ENCODE data around the gene PTGES2. TPM values are rescaled to one million over a fixed set of nuclear protein-coding genes. Genes with fewer than 3 reads are reported as not detected.

Gene PTGES2
- total and polyA plus RNA-seq, 7 donors = 61.2 to 150 (median 119) TPM

DNA sequence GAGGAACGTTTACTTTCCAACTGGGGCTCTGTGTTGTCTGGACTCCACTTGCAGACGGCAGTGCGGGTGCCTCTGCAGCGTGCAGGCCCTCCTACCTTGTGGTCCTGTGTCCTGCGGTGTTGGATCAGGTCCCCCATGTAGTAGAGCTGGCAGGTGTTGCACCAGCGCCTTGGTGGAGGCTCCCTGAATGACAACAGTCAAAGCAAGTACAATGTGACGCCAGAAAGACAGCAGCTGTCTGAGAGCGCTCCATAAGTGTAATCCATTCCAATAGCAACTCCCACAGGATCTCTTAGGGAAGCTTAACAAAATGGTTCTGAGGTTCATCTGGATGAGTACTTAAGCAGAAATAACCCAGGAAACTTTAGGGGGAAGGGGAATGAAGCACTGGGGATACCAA lies 42.4 kb upstream of the PTGES2 start:
- Histone ChIP-seq H3K36me3 (ENCODE audit: insufficient read depth in 1 of 2, low read depth in 1 of 2) (peaks cover 4 to 95% of the 10 kb centered on the region in 2 donors), H3K4me3 (no peak overlapping the region), H3K4me1 (no peaks in the 10 kb centered on the region), H3K27ac (no peak overlapping the region), H3K9me3 (no peaks in the 10 kb centered on the region), H3K27me3 (ENCODE audit: insufficient read depth in 3 of 3, low read length in 2 of 3) (no peaks in the 10 kb centered on the region)
- 87 to 93% (median 87%) methylated on average over 8 of the region's 8 CpGs for WGBS, 3 donors
- intact Hi-C loops (cut with DNase I) = no loop called here
- DNase-seq = no peak
- ATAC-seq = no peak
- no peak for TF ChIP-seq CTCF (IDR thresholded peaks at IDR 0.05)

GRCh38 chr9:128169492-128169891 lies 42.0 kb upstream of the PTGES2 start:
- no peak for ATAC-seq
- 86 to 88% (median 86%) methylated on average over 8 of the region's 8 CpGs for WGBS, 3 donors
- no peak for DNase-seq
- no peak for TF ChIP-seq CTCF (IDR thresholded peaks at IDR 0.05)
- Histone ChIP-seq H3K9me3 (no peaks in the 10 kb centered on the region), H3K27ac (no peak overlapping the region), H3K4me3 (no peak overlapping the region), H3K36me3 (ENCODE audit: insufficient read depth in 1 of 2, low read depth in 1 of 2) (peaks cover 4 to 95% of the 10 kb centered on the region in 2 donors), H3K27me3 (ENCODE audit: insufficient read depth in 3 of 3, low read length in 2 of 3) (no peaks in the 10 kb centered on the region), H3K4me1 (no peaks in the 10 kb centered on the region)
- intact Hi-C loops (cut with DNase I) = no loop called here

- Histone ChIP-seq H3K36me3 (ENCODE audit: insufficient read depth in 1 of 2, low read depth in 1 of 2) (peaks cover 4 to 95% of the 10 kb centered on the region in 2 donors), H3K4me1 (no peaks in the 10 kb centered on the region), H3K27ac (no peak overlapping the region), H3K27me3 (ENCODE audit: insufficient read depth in 3 of 3, low read length in 2 of 3) (no peaks in the 10 kb centered on the region), H3K9me3 (no peaks in the 10 kb centered on the region), H3K4me3 (no peak overlapping the region)
- intact Hi-C loops (cut with DNase I) = no loop called here
- DNase-seq = no peak
- TF ChIP-seq CTCF (IDR thresholded peaks at IDR 0.05) = no peak
- 87 to 91% (median 91%) methylated on average over 8 of the region's 8 CpGs for WGBS, 3 donors
- ATAC-seq = no peak
These were observed 41.3 kb upstream of the PTGES2 start for GRCh38 chr9:128168731-128169308.

- H3K4me3 ChIP-seq = no peak overlapping the region
- no peaks in the 10 kb centered on the region for H3K9me3 ChIP-seq
- 95 to 97% (median 96%) methylated on average over 4 of the region's 4 CpGs for WGBS, 3 donors
- no peaks in the 10 kb centered on the region for H3K27me3 ChIP-seq (ENCODE audit: insufficient read depth in 3 of 3, low read length in 2 of 3)
- H3K27ac ChIP-seq = no peak overlapping the region
- no peak for TF ChIP-seq CTCF (IDR thresholded peaks at IDR 0.05)
- H3K4me1 ChIP-seq = peaks cover under 1% of the 10 kb centered on the region
- intact Hi-C loops (cut with DNase I) = no loop called here
- no peak for DNase-seq
- peaks cover 9 to 100% of the 10 kb centered on the region in 2 donors for H3K36me3 ChIP-seq (ENCODE audit: insufficient read depth in 1 of 2, low read depth in 1 of 2)
- no peak for ATAC-seq
These were observed 39.7 kb upstream of the PTGES2 start for GRCh38 chr9:128167209-128167608.

DNA sequence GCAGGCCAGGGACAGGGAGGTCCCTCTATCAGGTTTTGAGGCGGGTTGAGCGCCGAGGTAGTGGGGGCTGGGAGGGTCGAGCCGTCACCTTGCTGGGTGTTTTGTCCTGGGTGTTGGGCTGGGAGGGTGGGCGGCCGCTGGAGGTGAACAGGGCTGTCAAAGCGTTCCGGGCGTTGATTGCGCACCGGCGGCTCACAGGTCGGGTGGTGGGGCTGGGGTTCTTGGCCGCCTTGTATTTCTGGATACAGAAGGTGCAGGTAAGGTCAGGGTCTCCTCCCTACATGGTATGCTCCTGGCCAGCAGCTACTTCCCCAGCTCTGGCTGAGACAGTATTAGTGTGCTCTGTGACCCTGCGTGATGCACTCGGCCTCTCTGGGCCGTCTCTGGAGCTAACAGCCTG lies 38.6 kb upstream of the PTGES2 start:
- H3K36me3 ChIP-seq (ENCODE audit: insufficient read depth in 1 of 2, low read depth in 1 of 2) = peaks cover 9 to 90% of the 10 kb centered on the region in 2 donors
- ATAC-seq = no peak

More for the DNA sequence above, 38.6 kb upstream of the PTGES2 start:
- intact Hi-C loops (cut with DNase I) = no loop called here
- Histone ChIP-seq H3K4me3 (no peak overlapping the region), H3K4me1 (peaks cover 6% of the 10 kb centered on the region), H3K27me3 (ENCODE audit: insufficient read depth in 3 of 3, low read length in 2 of 3) (no peaks in the 10 kb centered on the region), H3K27ac (no peak overlapping the region), H3K9me3 (no peaks in the 10 kb centered on the region)
- no peak for DNase-seq
- no peak for TF ChIP-seq CTCF (IDR thresholded peaks at IDR 0.05)
- 95 to 96% (median 95%) methylated on average over 18 of the region's 18 CpGs for WGBS, 3 donors

All from psoas muscle (tissue), 8 donors.